Renal cortex interstitium (tissue), 15 donors: ENCODE measurements around the gene GUSB. TPM values are rescaled to one million over a fixed set of nuclear protein-coding genes. Genes with fewer than 3 reads are reported as not detected.
"Not testable (repeated sequence)": the region's sequence is repeated elsewhere in the genome, so short reads cannot be mapped to it uniquely, and the experiment has no call there.

ENCODE experiments used
- DNase-seq, 11 donors: peaks; one replicate each; pipeline ENCODE4 v3.0.0-alpha.2; 2013; ENCODE audit warnings: low read depth in 9 of 11, low spot score in 4 of 11; ENCODE audit errors: extremely low read depth in 1 of 11
- long read RNA-seq, 16 experiments: transcript quantifications; one replicate each; lab custom pipeline, GENCODE V29; 2026
- polyA plus RNA-seq, 3 donors: library from polyadenylated mRNA; unstranded; fragments of 120-200 nt; gene quantifications; one replicate each; pipeline ENCODE4 v1.2.1, GENCODE V29; 2013; ENCODE audit not compliant: insufficient read length in 3 of 3

GUSB gene
- 10 to 100 TPM; 75.3 to 81.7 (median 77.7) TPM for polyA plus RNA-seq
- long read RNA-seq, donor 1, transcript GUSB-201 (12 exons, 2,300 nt), result major isoform, 6 of 55 reads
- long read RNA-seq, donor 1, partial matches to known transcripts, result 44 of 55 reads
- long read RNA-seq, donor 1, other reads (novel, unspliced or antisense), result 5 of 55 reads
- long read RNA-seq, donor 2, transcript GUSB-201 (12 exons, 2,300 nt), result major isoform, 6 of 45 reads
- long read RNA-seq, donor 2, partial matches to known transcripts, result 33 of 45 reads
- long read RNA-seq, donor 2, other reads (novel, unspliced or antisense), result 6 of 45 reads
- long read RNA-seq, donor 3, transcript GUSB-201 (12 exons, 2,300 nt), result major isoform, 8 of 66 reads
- long read RNA-seq, donor 3, partial matches to known transcripts, result 51 of 66 reads
- long read RNA-seq, donor 3, other reads (novel, unspliced or antisense), result 7 of 66 reads
- long read RNA-seq, donor 4, transcript GUSB-201 (12 exons, 2,300 nt), result major isoform, 8 of 72 reads
- long read RNA-seq, donor 4, partial matches to known transcripts, result 64 of 72 reads
- long read RNA-seq, donor 4, other reads (novel, unspliced or antisense), result 0 of 72 reads
- long read RNA-seq, donor 5, result 0 reads
- long read RNA-seq, donor 6, transcript GUSB-201 (12 exons, 2,300 nt), result major isoform, 6 of 67 reads
- long read RNA-seq, donor 6, partial matches to known transcripts, result 61 of 67 reads
- long read RNA-seq, donor 6, other reads (novel, unspliced or antisense), result 0 of 67 reads
- long read RNA-seq, donor 7, transcript GUSB-201 (12 exons, 2,300 nt), result major isoform, 5 of 12 reads
- long read RNA-seq, donor 7, partial matches to known transcripts, result 0 of 12 reads
- long read RNA-seq, donor 7, other reads (novel, unspliced or antisense), result 7 of 12 reads
- long read RNA-seq, donor 8, result 0 reads
- long read RNA-seq, donor 9, transcript GUSB-201 (12 exons, 2,300 nt), result major isoform, 6 of 44 reads
- long read RNA-seq, donor 9, partial matches to known transcripts, result 38 of 44 reads
- long read RNA-seq, donor 9, other reads (novel, unspliced or antisense), result 0 of 44 reads
- long read RNA-seq, donor 10, transcript GUSB-201 (12 exons, 2,300 nt), result major isoform, 7 of 53 reads
- long read RNA-seq, donor 10, partial matches to known transcripts, result 40 of 53 reads
- long read RNA-seq, donor 10, other reads (novel, unspliced or antisense), result 6 of 53 reads
- long read RNA-seq, donor 11, transcript GUSB-201 (12 exons, 2,300 nt), result major isoform, 5 of 64 reads
- long read RNA-seq, donor 11, partial matches to known transcripts, result 48 of 64 reads
- long read RNA-seq, donor 11, other reads (novel, unspliced or antisense), result 11 of 64 reads
- long read RNA-seq, donor 12, partial matches to known transcripts, result 25 of 32 reads
- long read RNA-seq, donor 12, other reads (novel, unspliced or antisense), result 5 of 32 reads
- long read RNA-seq, donor 13, result 0 reads
- long read RNA-seq, donor 14, partial matches to known transcripts, result 26 of 32 reads
- long read RNA-seq, donor 14, other reads (novel, unspliced or antisense), result 0 of 32 reads
- long read RNA-seq, donor 15, partial matches to known transcripts, result 17 of 19 reads
- long read RNA-seq, donor 15, other reads (novel, unspliced or antisense), result 0 of 19 reads
- long read RNA-seq, donor 16, transcript GUSB-201 (12 exons, 2,300 nt), result major isoform, 18 of 156 reads
- long read RNA-seq, donor 16, partial matches to known transcripts, result 122 of 156 reads
- long read RNA-seq, donor 16, other reads (novel, unspliced or antisense), result 14 of 156 reads

DNA sequence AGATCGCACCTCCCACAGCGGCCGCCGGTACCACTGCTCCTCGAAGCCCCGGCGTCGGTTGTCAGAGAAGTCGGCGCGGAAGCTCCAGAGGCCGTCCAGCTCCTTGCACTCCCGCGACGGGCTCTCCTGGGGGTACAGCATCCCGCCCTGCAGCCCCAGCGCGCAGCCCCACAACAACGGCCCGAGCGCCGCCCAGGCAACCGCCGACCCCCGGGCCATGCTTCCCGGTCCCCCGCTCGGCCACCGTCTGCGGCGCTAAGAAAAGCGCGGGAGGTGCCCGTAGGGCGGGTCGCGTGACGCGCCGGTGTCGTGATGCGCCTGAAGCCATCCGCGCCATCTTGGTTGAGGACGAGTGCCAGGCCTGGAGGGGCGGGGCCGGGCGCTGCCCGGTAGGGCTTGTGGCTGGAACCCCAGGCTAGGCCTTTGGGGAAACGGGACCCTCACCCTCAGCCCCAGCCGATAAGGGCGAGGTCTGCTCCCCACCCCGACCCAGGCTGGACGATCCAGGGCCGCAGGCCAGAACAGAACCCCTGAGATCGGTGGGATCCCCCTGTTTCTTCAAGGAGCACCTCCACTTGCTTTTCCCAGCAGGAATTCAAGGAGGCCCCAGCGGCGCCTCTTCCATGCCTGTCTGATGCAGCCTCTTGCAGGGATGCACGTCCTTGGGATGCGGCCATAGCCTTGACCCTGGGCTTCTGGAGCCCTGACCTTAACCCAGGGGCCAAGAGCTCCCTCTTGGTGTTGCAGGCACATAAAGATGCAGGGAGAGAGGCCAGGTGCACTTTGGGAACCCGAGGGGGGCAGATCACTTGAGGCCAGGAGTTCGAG is at the start of gene GUSB:
Gene GUSB, minus strand, starts transcription at position 249 of the 828 bp plus-strand sequence. Its CDS starts 30 bp downstream, at position 219.
- peak; percentile 74 to 93 (median 87) for DNase-seq

DNA sequence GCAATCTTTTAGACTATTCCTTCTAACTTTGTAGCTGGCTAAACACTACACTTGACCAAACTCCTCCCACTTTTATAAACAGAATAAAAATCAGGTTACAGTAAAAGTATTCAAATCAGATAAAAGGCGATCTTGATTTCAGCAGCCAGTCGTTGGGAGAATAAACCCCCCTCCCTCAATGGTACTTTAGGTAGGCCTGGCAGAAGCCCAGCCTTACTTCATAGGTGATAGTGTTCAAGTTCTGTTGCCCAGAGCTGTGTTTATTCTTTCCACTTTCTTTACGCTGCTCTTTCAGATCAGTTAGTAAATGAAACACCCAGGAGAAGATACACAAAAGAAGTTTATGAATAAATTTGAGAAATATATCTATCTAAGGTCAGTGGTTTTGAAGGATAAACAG is 46.3 kb upstream of the GUSB start:
- not testable (repeated sequence) for DNase-seq

DNA sequence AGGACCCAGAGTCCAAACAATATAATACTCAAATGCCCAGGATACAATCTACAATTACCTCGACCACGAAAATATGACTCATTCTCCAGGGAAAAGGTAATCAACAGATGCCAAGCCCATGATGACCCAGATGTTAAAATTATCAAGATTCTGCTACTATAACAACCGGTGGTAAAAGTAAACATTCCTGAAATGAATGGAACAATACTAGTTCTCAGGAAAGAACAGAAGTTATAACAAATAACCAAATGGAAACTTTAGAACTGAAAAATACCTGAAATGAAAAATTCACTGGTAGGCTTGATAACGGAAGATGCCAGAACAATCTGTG is 34.1 kb upstream of the GUSB start:
- no peak for DNase-seq

DNA sequence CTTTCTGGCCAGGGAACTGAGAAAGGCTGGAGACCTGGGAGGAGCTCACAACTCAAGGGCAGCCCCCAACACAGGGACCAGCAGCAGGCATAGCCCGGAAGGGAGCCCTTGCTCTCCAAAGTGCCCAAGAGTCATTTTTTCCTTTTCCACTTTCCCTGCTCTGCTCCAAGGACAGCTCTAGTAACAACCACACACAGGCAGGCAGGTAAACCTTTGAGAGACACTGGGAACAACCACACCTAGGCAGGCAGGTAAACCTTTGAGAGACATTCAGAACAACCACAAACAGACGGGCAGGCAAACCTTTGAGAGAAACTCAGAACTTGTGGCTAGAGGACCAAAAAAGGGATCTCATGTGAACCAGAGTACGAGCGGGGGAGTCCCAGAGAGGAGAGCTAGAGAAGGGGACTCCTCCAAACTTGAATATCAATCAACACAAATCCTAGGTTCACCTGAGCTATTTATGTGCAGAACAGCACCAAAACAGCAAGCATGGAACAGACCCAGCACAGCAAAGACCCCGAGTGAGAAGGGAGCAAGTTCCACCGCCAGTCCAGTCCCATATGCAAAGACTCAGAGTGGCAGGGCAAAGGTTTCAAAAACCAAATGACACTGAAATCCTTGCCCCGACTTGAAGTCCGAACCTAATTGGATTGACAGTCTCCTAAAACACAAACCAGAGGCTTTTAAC is 33.6 kb upstream of the GUSB start:
- DNase-seq, result no peak

- peak in 6 of 11 donors; percentile 17 to 46 (median 31) for DNase-seq
These were observed 31.9 kb upstream of the GUSB start for GRCh38 chr7:66013938-66014337.

DNA sequence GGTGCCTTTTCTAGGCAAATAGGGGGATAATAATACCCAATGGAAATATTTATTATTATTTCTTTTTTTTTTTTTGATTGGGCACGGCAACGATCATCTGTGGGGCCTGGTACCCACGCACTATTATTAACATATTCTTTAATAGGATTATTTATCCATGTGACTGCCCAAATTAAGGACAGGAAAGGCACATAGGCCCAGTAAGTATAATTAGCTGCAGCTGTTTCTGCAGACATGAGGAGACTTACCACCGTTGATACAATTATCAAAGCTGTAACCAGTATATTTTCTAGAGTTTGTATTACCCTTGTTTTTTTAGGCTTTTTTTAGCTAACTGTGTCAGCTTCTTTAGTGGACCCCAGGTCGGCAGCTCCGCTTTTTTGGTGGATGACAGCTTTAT is 25.2 kb upstream of the GUSB start:
- no peak for DNase-seq

DNA sequence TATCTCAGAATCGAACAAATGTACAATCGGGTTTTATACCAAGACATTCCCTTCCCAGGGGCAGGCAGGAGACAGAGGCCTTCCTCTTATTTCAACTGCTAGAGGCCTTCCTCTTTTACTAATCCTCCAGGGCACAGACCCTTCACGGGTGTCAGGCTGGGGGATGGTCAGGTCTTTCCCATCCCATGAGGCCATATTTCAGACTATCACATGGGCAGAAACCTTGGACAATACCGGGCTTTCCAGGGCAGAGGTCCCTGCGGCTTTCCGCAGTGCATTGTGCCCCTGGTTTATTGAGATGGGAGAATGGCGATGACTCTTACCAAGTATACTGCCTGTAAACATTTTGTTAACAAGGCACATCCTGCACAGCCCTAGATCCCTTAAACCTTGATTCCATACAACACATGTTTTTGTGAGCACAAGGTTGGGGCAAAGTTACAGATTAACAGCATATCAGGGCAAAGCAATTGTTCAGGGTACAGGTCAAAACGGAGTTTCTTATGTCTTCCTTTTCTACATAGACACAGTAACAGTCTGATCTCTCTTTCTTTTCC is 23.2 kb upstream of the GUSB start:
- DNase-seq, result not testable (repeated sequence)

DNA sequence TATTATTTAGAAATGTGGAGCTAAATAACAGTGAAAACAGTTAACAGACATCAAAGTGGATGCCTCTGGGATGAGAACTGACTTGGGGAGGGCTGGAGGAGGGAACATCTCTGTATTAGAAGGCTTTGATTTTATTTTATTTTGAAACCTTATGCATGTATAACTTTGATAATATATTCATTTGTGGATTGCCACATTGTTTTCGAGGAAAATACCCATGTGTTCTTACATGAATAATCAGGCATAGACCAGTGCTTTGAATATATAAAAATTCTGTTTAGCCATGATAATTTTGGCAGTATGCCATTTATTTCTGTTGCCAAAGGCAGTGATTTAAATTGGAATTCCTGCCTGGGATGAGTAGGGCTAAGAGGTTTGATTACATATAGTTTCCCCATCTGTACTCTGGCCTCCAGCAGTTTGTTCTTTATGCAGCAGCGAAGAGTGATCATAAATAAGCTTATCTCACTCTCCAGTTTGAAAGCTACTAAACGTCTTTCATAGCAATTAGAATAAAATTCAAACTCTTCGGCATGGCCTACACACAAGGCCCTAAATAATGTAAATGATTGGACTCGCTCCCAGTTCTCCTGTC is 18.9 kb upstream of the GUSB start:
- not testable (repeated sequence) for DNase-seq

GRCh38 chr7:65994984-65995383 is 13.0 kb upstream of the GUSB start:
- not testable (repeated sequence) for DNase-seq

DNA sequence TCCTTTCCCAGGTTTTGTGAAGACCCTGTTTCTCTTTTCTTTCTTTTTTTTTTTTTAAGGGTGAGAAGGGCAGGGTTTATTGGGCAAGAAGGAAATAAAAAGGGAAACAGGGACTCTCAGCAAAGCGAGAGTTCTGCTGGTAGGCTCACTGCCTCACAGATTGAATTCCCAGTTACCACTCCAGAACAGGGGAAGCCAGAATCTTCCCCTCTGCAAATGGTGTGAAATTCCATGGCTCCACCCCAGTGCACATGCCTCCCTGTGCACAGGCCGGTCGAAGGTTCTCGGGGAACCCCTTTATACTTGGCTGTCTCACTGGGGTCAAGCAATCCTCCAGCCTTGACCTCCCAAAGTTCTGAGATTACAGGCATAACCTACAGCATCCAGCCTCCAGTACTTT is 10.5 kb upstream of the GUSB start:
- DNase-seq, result peak in 1 of 11 donors; percentile 37

DNA sequence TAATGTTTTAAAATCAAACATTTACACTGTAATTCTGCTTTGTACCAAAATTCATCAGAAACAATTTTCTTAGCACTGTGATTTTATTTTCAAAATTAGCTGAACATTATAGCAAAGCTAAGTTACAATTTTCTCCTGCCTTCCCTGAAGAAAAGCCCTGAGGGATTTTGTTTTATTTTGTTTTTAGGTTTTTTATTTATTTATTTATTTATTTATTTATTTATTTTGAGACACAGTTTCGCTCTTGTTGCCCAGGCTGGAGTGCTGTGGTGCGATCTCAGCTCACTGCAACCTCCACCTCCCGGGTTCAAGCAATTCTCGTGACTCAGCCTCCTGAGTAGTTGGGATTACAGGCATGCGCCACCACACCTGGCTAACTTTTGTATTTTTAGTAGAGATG is 9.8 kb upstream of the GUSB start:
- DNase-seq, result not testable (repeated sequence)

DNA sequence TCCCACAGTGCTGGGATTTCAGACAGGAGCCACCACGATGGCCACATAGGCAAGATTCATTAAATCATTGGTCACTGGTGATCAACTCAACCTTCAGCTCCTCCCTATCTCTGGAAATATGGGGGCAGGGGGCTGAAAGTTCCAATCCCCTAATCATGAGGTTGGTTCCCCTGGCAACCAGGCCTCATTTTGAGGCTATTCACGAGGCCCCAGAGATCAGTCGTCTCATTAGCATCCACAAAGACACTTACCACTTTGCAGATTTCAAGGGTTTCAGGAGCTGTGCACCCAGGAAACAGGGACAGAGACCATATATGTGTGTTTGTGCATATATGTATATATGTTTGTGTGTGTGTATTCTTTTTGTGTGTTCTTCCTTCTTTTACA is 7.7 kb upstream of the GUSB start:
- DNase-seq, result no peak

DNA sequence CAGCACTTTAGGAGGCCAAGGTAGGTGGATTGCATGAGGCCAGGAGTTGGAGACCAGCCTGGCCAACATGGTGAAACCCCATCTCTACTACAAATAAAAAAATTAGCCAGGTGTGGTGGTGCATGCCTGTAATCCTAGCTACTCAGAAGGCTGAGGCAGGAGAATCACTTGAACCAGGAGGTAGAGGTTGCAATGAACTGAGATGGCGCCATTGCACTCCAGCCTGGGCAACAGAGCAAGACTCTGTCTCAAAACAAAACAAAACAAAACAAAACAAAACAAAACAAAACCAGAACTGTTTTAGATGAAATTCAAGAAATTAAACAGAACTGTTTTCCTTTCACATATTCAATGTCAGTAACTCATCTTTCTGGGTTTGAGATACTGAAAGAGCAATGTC is 6.5 kb upstream of the GUSB start:
- DNase-seq, result not testable (repeated sequence)

DNA sequence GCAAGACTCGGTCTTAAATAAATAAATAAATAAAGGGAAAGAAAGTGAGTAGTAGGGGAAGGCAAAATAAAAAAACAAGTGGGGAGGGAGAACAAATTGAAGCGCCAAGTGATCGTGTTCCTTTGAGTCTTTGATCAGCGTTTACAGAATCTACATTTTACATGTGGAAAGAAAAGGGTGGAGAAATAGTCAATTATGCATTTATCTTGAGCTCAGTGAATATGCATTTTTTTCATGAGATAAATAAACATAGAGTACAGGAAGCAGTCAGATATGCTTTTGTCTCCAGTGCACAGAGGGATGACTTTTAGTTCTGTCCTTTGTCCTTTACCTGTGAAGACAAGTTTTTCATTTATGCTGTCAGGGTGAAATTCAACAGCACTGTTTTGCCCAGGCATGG is 6.1 kb upstream of the GUSB start:
- no peak for DNase-seq

DNA sequence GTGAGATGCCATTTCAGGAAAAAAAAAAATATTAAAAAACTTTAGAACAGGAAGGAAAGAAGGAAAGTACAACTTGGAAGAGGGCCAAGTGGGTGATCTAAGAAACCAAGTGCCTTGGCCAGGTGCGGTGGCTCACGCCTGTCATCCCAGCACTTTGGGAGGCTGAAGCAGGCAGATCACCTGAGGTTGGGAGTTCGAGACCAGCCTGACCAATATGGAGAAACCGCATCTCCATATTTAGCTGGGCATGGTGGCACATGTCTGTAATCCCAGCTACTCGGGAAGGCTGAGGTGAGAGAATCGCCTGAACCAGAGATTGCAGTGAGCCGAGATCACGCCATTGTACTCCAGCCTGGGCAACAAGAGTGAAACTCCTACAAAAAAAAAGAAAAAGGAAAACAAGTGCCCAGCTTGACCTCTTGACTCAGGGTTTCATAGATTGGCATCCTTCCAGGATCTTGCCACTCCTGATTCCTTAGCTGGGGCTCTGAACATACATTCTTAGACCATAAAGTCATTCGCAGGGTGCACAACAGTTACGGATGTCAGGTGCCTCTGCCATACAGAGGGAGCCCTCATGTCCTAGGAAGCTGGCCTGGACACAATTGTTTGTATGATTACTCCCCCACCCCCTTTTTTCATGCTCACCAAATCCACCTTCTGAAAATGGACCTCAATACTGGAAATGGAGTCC is 2.1 kb upstream of the GUSB start:
- DNase-seq, result no peak
